Right lobe of liver (tissue), 4 donors: ENCODE measurements around the gene FAM111B.
"Not testable (repeated sequence)": the region's sequence is repeated elsewhere in the genome, so short reads cannot be mapped to it uniquely, and the experiment has no call there.

Source experiments
- POLR2A ChIP-seq: fragments of 450-650 bp; IDR thresholded peaks from one replicate; pipeline ENCODE4 v1.6.1; 2017; ENCODE audit warnings: antibody characterized with exemption, mild to moderate bottlenecking
- TF ChIP-seq, protein P1 (sequence below), 4 donors: fragments of 200-600 bp in 3 of 4; fragments of 450-650 bp in 1 of 4; IDR thresholded peaks; one replicate each; pipeline versions ENCODE4 v1.5.1 to v1.8.0; 2016 to 2022; ENCODE audit warnings: antibody characterized with exemption in 4 of 4, mild to moderate bottlenecking in 2 of 4
- donor health status: DM: no; HTN: no; CAD: no.
- donor health status: DM: no; HTN: no; CAD: no.
- donor health status: DM: no; HTN: yes; CAD: no.

DNA sequence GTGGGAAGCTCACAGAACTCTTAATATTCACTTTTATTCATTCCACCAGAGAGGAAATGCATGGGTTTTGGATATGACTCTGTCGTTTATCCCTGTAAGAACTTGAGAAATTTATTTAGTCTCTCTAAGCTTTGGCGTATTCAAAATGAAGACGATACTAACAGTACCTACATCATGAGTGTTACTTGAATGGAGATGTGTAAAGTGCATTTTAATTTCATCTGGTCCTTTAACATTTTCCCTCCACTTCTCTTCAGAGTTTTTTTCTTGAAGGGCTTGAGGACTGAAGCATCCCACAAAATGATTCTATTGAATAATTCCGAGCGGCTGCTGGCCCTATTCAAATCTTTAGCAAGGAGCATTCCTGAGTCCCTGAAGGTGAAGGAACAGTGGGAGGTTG lies 21.0 kb upstream of the FAM111B start, which contains the start of gene GLYATL1B:
- TF ChIP-seq POLR2A, result not testable (repeated sequence)
- TF ChIP-seq, protein P1, sequence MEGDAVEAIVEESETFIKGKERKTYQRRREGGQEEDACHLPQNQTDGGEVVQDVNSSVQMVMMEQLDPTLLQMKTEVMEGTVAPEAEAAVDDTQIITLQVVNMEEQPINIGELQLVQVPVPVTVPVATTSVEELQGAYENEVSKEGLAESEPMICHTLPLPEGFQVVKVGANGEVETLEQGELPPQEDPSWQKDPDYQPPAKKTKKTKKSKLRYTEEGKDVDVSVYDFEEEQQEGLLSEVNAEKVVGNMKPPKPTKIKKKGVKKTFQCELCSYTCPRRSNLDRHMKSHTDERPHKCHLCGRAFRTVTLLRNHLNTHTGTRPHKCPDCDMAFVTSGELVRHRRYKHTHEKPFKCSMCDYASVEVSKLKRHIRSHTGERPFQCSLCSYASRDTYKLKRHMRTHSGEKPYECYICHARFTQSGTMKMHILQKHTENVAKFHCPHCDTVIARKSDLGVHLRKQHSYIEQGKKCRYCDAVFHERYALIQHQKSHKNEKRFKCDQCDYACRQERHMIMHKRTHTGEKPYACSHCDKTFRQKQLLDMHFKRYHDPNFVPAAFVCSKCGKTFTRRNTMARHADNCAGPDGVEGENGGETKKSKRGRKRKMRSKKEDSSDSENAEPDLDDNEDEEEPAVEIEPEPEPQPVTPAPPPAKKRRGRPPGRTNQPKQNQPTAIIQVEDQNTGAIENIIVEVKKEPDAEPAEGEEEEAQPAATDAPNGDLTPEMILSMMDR (IDR thresholded peaks at IDR 0.05), result not testable (repeated sequence)
